Activated CD8-positive, alpha-beta memory T cell treated with anti-CD3 and anti-CD28 coated beads, Interleukin-2, amount 50 U/mL, for 1 hour (primary cell): ENCODE measurements around the gene CAPN9.
"Not testable (repeated sequence)": the region's sequence is repeated elsewhere in the genome, so short reads cannot be mapped to it uniquely, and the experiment has no call there.

Source experiments
- DNase-seq: peaks from one replicate; pipeline ENCODE4 v3.0.0-alpha.2; 2020; ENCODE audit errors: extremely low read depth

The CAPN9 gene

GRCh38 chr1:230710543-230710904 lies 36.7 kb upstream of the CAPN9 start:
- DNase-seq: no peak

GRCh38 chr1:230711245-230711644 lies 35.9 kb upstream of the CAPN9 start:
- DNase-seq: no peak

- no peak for DNase-seq
Observed at GRCh38 chr1:230712470-230712942, 34.7 kb upstream of the CAPN9 start.

- no peak for DNase-seq
Observed at GRCh38 chr1:230713138-230713537, 34.0 kb upstream of the CAPN9 start.

- DNase-seq: no peak
Observed at GRCh38 chr1:230713547-230713914, 33.7 kb upstream of the CAPN9 start.

GRCh38 chr1:230713915-230714764 lies 33.0 kb upstream of the CAPN9 start, which contains the start of gene AGT:
Gene AGT, minus strand, starts transcription at chr1:230714122. Its CDS starts 3,299 bp downstream, at chr1:230710823.
- DNase-seq: no peak

GRCh38 chr1:230715510-230715909 lies 31.7 kb upstream of the CAPN9 start:
- no peak for DNase-seq

GRCh38 chr1:230716453-230716852 lies 30.7 kb upstream of the CAPN9 start:
- not testable (repeated sequence) for DNase-seq

- no peak for DNase-seq
Observed at GRCh38 chr1:230717251-230717650, 29.9 kb upstream of the CAPN9 start.

GRCh38 chr1:230721849-230722522 lies 25.2 kb upstream of the CAPN9 start:
- not testable (repeated sequence) for DNase-seq

GRCh38 chr1:230725256-230726012 lies 21.8 kb upstream of the CAPN9 start:
- no peak for DNase-seq

GRCh38 chr1:230728710-230729392 lies 18.3 kb upstream of the CAPN9 start:
- no peak for DNase-seq

GRCh38 chr1:230730977-230731376 lies 16.2 kb upstream of the CAPN9 start:
- no peak for DNase-seq

GRCh38 chr1:230735447-230735846 lies 11.7 kb upstream of the CAPN9 start:
- DNase-seq: no peak

GRCh38 chr1:230737622-230738262 lies 9.4 kb upstream of the CAPN9 start:
- DNase-seq: no peak

GRCh38 chr1:230739564-230740290 lies 7.5 kb upstream of the CAPN9 start:
- no peak for DNase-seq

GRCh38 chr1:230743899-230744298 lies 3.3 kb upstream of the CAPN9 start:
- no peak for DNase-seq

GRCh38 chr1:230744382-230744781 lies 2.8 kb upstream of the CAPN9 start:
- DNase-seq: no peak

- no peak for DNase-seq
Observed at GRCh38 chr1:230745071-230745470, 2.1 kb upstream of the CAPN9 start.

- no peak for DNase-seq
Observed at GRCh38 chr1:230746617-230747016, 571 bp upstream of the CAPN9 start.
